ENCODE measurements around the gene HSF5. TPM values are rescaled to one million over a fixed set of nuclear protein-coding genes. Genes with fewer than 3 reads are reported as not detected.

The HSF5 gene
- total RNA-seq, 1 experiment from 2014 or later: not detected

DNA sequence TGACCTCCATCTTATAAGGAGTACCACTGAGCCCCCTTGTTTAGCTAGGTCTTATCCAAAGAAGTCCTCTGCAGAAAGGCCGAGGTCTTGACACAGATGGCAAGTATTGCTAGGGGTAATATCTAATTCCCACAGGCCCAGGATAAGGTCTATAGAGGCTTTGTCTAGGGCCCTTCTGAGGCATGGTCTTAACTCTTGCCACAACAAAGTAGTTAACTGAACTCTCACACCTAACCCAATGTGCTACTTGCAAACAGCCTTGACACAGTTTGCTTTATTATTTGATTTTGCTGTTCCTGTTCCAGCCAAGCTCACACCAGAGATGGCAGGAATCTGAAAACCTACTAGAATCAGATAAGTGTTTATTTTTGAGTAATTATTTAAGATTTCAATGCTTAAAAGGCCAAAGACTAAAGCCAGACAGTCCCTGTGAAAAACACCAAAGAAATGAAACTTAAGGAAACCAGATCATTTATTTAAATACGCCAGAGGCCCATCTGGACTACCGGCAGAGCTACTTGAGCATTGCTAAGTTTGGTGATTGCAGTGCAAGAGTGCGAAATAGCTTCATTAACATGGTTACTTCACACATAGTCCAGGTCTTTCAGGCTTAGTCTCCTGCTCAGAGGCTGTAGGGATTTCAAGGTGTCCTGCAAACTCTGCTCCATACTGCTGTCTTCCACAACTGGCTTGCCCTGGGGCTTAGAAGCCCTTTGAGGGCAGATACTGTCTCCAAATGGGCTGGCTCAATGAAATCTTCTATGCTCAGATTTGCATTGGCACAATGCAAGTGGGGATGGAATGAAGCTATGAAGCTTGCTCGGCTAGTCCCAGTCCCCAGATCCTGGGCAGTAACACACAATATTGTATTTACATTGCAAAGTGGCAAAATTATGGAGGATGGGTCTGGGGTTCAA, 107.7 kb downstream of the HSF5 start (continued):
- TF ChIP-seq ZBTB33 (IDR thresholded peaks at IDR 0.05; ENCODE audit: extremely low read depth, insufficient replicate concordance, low read length) (no peak), ELF1 (IDR thresholded peaks at IDR 0.05; ENCODE audit: borderline replicate concordance, low read depth) (no peak)

GRCh38 chr17:58379511-58379824, 108.7 kb downstream of the HSF5 start:
- ChIA-PET RAD21 (ENCODE audit: low non-redundant PET in 1 of 2, low total read pairs in 2 of 2, uncharacterized antibody in 2 of 2, unreplicated experiment in 2 of 2) (no interaction called here), POLR2A (interaction anchor here (0.9 to 4.0 kb wide), 4 partner anchors 9 to 38 kb away, joined by 3 to 17 read pairs (median 4); partner anchors contain the start of genes RNF43 and SUPT4H1), CTCF (interaction anchor here (1.2 kb wide), 1 partner anchor 9 kb away, joined by 3 read pairs; no protein-coding TSS in a partner anchor)
- no peaks in the 10 kb centered on the region for H3K27me3 ChIP-seq (ENCODE audit: insufficient read depth, low read length)
- no peaks in the 10 kb centered on the region for H3K9me3 ChIP-seq (ENCODE audit: control insufficient read depth in 1 of 2, insufficient read depth in 1 of 2, low read depth in 1 of 2, low read length in 2 of 2)
- no peak overlapping the region; the same call in 1 of the 2 replicates for H3K4me2 ChIP-seq (ENCODE audit: low read length)
- H3K4me3 ChIP-seq (replicated peaks in 1 of 2; ENCODE audit: low read depth in 1 of 2, low read length in 2 of 2): no peak overlapping the region
- H2AFZ ChIP-seq (ENCODE audit: low read depth, low read length, poor library complexity, severe bottlenecking): no peak overlapping the region
- H3K36me3 ChIP-seq (ENCODE audit: control insufficient read depth in 1 of 2, insufficient read depth in 2 of 2, low read length in 2 of 2): peaks cover 0 to 7% of the 10 kb centered on the region in 2 experiments; a peak in 1 of 4 replicates
- DNase-seq (ENCODE audit: low read depth, low spot score) (no peak), ATAC-seq (no peak)
- H3K79me2 ChIP-seq (ENCODE audit: insufficient read depth, low read length): peaks cover 93% of the 10 kb centered on the region
- intact Hi-C loops (cut with micrococcal nuclease): no loop called here
- H4K20me1 ChIP-seq (ENCODE audit: insufficient read depth): no peaks in the 10 kb centered on the region
- BruUV-seq (replicated peaks): no TSS peak
- peaks cover 84 to 86% of the 10 kb centered on the region in 2 experiments for H3K4me1 ChIP-seq (ENCODE audit: control insufficient read depth in 1 of 2, insufficient read depth in 2 of 2, low read length in 2 of 2)
- H3K9ac ChIP-seq (ENCODE audit: low read length): no peak overlapping the region
- H3K9me2 ChIP-seq (ENCODE audit: insufficient read depth): no peaks in the 10 kb centered on the region
- peak overlapping the region; percentile 4; the same call in 1 of the 2 replicates for H3K27ac ChIP-seq (ENCODE audit: low read depth, low read length)
- TF ChIP-seq, protein P1, sequence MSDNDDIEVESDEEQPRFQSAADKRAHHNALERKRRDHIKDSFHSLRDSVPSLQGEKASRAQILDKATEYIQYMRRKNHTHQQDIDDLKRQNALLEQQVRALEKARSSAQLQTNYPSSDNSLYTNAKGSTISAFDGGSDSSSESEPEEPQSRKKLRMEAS (IDR thresholded peaks at IDR 0.05): no peak
- TF ChIP-seq EGR1 (IDR thresholded peaks at IDR 0.05; ENCODE audit: low read depth): no peak
- TF ChIP-seq, protein P2, sequence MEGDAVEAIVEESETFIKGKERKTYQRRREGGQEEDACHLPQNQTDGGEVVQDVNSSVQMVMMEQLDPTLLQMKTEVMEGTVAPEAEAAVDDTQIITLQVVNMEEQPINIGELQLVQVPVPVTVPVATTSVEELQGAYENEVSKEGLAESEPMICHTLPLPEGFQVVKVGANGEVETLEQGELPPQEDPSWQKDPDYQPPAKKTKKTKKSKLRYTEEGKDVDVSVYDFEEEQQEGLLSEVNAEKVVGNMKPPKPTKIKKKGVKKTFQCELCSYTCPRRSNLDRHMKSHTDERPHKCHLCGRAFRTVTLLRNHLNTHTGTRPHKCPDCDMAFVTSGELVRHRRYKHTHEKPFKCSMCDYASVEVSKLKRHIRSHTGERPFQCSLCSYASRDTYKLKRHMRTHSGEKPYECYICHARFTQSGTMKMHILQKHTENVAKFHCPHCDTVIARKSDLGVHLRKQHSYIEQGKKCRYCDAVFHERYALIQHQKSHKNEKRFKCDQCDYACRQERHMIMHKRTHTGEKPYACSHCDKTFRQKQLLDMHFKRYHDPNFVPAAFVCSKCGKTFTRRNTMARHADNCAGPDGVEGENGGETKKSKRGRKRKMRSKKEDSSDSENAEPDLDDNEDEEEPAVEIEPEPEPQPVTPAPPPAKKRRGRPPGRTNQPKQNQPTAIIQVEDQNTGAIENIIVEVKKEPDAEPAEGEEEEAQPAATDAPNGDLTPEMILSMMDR (IDR thresholded peaks at IDR 0.05 in 2 of 3, conservative IDR thresholded peaks at IDR 0.05 in 1 of 3; ENCODE audit: borderline replicate concordance in 1 of 3, insufficient read depth in 1 of 3, low read depth in 2 of 3, low read length in 2 of 3): no peak
- no peak for TF ChIP-seq SP1 (IDR thresholded peaks at IDR 0.05; ENCODE audit: low read depth)
- no peak for TF ChIP-seq POLR2AphosphoS5 (IDR thresholded peaks at IDR 0.05; ENCODE audit: low read depth, low read length)
- TF ChIP-seq POLR2A (IDR thresholded peaks at IDR 0.05; ENCODE audit: borderline replicate concordance, extremely low read depth, insufficient read depth, insufficient read length): no peak
- TF ChIP-seq FOSL1 (IDR thresholded peaks at IDR 0.05; ENCODE audit: low read depth): no peak
- TF ChIP-seq, protein P3, sequence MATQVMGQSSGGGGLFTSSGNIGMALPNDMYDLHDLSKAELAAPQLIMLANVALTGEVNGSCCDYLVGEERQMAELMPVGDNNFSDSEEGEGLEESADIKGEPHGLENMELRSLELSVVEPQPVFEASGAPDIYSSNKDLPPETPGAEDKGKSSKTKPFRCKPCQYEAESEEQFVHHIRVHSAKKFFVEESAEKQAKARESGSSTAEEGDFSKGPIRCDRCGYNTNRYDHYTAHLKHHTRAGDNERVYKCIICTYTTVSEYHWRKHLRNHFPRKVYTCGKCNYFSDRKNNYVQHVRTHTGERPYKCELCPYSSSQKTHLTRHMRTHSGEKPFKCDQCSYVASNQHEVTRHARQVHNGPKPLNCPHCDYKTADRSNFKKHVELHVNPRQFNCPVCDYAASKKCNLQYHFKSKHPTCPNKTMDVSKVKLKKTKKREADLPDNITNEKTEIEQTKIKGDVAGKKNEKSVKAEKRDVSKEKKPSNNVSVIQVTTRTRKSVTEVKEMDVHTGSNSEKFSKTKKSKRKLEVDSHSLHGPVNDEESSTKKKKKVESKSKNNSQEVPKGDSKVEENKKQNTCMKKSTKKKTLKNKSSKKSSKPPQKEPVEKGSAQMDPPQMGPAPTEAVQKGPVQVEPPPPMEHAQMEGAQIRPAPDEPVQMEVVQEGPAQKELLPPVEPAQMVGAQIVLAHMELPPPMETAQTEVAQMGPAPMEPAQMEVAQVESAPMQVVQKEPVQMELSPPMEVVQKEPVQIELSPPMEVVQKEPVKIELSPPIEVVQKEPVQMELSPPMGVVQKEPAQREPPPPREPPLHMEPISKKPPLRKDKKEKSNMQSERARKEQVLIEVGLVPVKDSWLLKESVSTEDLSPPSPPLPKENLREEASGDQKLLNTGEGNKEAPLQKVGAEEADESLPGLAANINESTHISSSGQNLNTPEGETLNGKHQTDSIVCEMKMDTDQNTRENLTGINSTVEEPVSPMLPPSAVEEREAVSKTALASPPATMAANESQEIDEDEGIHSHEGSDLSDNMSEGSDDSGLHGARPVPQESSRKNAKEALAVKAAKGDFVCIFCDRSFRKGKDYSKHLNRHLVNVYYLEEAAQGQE (IDR thresholded peaks at IDR 0.05; ENCODE audit: low read depth): no peak
- no peak for TF ChIP-seq ZFX (IDR thresholded peaks at IDR 0.05)
- no peak for TF ChIP-seq SIN3A (IDR thresholded peaks at IDR 0.05; ENCODE audit: low read depth)
- TF ChIP-seq SRF (IDR thresholded peaks at IDR 0.05; ENCODE audit: low read depth): no peak
- no peak for TF ChIP-seq EZH2 (IDR thresholded peaks at IDR 0.05)
- no peak for TF ChIP-seq TCF7L2 (IDR thresholded peaks at IDR 0.05; ENCODE audit: borderline replicate concordance, extremely low read depth, insufficient read depth, insufficient read length)
- no peak for TF ChIP-seq CEBPB (IDR thresholded peaks at IDR 0.05; ENCODE audit: low read depth)
- no peak for TF ChIP-seq CBX3 (IDR thresholded peaks at IDR 0.05; ENCODE audit: low read depth)
- TF ChIP-seq JUND (IDR thresholded peaks at IDR 0.05): no peak
